Effector CD4-positive, alpha-beta T cell (primary cell): ENCODE results near the gene TRMO.

Experiments
- DNase-seq: peaks from one replicate; pipeline ENCODE4 v3.0.0-alpha.2; 2020

TRMO gene

DNA sequence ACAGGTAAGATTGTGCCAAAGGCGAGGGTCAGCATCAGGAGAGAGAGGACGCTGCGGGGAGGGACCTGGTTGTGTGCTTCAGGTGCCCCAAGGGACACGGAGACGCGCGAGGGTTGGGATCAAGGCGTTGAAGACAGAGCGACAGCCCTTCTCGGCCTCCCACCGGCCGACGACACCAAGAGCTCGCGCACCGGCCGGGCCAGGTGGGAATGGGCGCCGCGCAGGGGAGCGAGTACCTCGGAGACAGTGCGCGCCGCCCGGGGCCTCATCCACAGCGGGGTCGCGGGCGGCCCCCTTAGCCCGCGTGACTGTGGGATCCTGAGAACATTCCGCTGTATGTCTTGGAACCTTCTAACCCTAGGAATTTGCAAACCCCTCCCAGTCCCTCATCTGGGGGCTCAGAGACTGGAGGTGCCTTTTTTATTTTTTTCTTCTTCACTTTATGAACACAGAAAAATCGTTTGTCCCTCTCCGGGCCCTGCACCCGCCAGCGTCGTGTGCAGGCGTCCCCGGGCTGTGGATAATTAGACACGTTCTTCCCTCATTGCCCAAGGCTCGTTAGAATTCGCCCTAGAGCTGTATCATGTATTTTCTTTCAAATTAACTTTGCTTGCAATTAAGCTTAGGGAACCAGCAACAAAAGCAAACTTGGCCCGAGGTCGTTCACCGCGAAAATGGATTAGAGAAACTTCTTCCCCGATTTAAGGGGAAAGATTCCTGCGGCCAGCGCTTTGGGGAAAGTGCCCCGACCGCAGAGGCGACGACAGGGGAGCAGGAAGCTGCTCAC, 64.5 kb downstream of the TRMO start:
- no peak for DNase-seq

- DNase-seq = no peak
Observed at GRCh38 chr9:97856857-97857605, 65.3 kb downstream of the TRMO start.

- DNase-seq = no peak
Observed at GRCh38 chr9:97855899-97856298, 66.4 kb downstream of the TRMO start.

GRCh38 chr9:97855486-97855875, 66.8 kb downstream of the TRMO start:
- no peak for DNase-seq

- DNase-seq = no peak
Observed at GRCh38 chr9:97854696-97855485, 67.4 kb downstream of the TRMO start.
